Thyroid gland (tissue), 4 donors: ENCODE measurements around the gene GCFC2. TPM values are rescaled to one million over a fixed set of nuclear protein-coding genes. Genes with fewer than 3 reads are reported as not detected.
A peak's percentile ranks its signal among the peaks of the same experiment; 100 is the strongest.

Experiments
- DNase-seq, 2 donors: peaks; one replicate each; pipeline ENCODE4 v3.0.0-alpha.2; 2019
- H3K27ac ChIP-seq, 3 donors: fragments of 200-600 bp; sonication (generic); 1 replicate in 2 of 3; 2 replicates in 1 of 3; pipeline ENCODE4 v1.5.1; 2016 to 2019; ENCODE audit warnings: mild to moderate bottlenecking in 1 of 3, moderate library complexity in 1 of 3
- H3K27me3 ChIP-seq: fragments of 200-600 bp; sonication (generic); one replicate; pipeline ENCODE4 v1.5.1; 2019
- H3K36me3 ChIP-seq, 2 donors: fragments of 200-600 bp; sonication (generic); one replicate each; pipeline ENCODE4 v1.5.1; 2016 to 2019
- H3K4me1 ChIP-seq, 2 donors: fragments of 200-600 bp; sonication (generic); one replicate each; pipeline ENCODE4 v1.5.1; 2017 to 2019
- H3K4me3 ChIP-seq, 3 donors: fragments of 200-600 bp; sonication (generic); replicated peaks in 1 of 3; 1 replicate in 2 of 3; 2 replicates in 1 of 3; pipeline ENCODE4 v1.5.1; 2016; ENCODE audit warnings: mild to moderate bottlenecking in 1 of 3
- H3K9me3 ChIP-seq: fragments of 200-600 bp; sonication (generic); one replicate; pipeline ENCODE4 v1.5.1; 2017
- CTCF ChIP-seq, 6 experiments: fragments of 200-600 bp in 3 of 6; fragments of 450-650 bp in 3 of 6; sonication (generic) in 3 of 6; IDR thresholded peaks; one replicate each; pipeline ENCODE4 v1.5.1; 2016 to 2019; ENCODE audit warnings: antibody characterized with exemption in 6 of 6, mild to moderate bottlenecking in 2 of 6, inconsistent platforms in 1 of 6, moderate library complexity in 1 of 6
- POLR2A ChIP-seq, 2 donors: fragments of 450-650 bp; IDR thresholded peaks; one replicate each; pipeline ENCODE4 v1.6.1; 2017; ENCODE audit warnings: antibody characterized with exemption in 2 of 2, mild to moderate bottlenecking in 2 of 2, moderate library complexity in 1 of 2
- WGBS, 2 donors: methylation state at CpG; one replicate each; pipeline ENCODE4 v1.1.5; 2017; 5-methylcytosine and 5-hydroxymethylcytosine counted together
- intact Hi-C: fragments of 100-400 bp; cut with DNase I; formaldehyde crosslinking; loops from one replicate; pipeline ENCODE4 v1.15.1; 2023
- total RNA-seq, 4 donors: library from RNA; depleted of rRNA; stranded (reverse); fragments of >200 nt; gene quantifications; one replicate each; pipeline ENCODE4 v1.2.3, GENCODE V29; 2016

The GCFC2 gene
- total RNA-seq, 4 donors from 2014 or later, result 38.2 to 47.8 (median 43.0) TPM

GRCh38 chr2:75641587-75641986, 69.1 kb downstream of the GCFC2 start:
- no peaks in the 10 kb centered on the region for H3K27me3 ChIP-seq
- WGBS, 2 donors, result 31 to 33% methylated on average over 1 of the region's 1 CpG
- intact Hi-C loops, result no loop called here
- no peaks in the 10 kb centered on the region for H3K9me3 ChIP-seq
- DNase-seq, result peak; percentile 64 to 73
- peaks cover 15 to 18% of the 10 kb centered on the region in 2 donors for H3K4me1 ChIP-seq
- no peaks in the 10 kb centered on the region for H3K36me3 ChIP-seq
- no peak overlapping the region for H3K4me3 ChIP-seq
- TF ChIP-seq POLR2A (IDR thresholded peaks at IDR 0.05) (no peak), CTCF (IDR thresholded peaks at IDR 0.05) (no peak)
- peak overlapping the region; percentile 16 to 70 (median 39) for H3K27ac ChIP-seq

DNA sequence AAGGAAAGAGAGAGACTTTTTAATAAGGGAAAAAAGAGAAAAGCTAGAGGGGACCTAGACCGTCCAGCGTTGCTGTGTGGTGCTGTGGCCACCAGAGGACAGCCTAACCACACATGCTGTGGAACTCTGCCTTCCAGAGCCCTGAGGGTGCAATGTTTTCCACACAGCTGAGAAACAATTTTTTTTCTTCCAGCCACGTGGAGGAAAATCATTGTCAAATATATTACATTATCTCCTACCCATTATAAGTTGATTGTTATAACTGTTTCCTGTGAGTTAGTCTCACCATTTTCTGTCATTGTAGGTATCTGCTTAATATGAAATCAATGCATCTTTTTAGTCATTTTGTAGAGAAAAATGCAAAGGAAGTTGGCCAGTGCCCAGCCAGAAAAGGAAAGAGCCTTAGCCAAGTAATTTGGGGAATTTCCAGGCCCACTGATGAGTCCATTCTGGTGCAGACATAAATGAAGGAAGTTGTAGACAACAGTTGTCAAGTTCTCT, 70.0 kb downstream of the GCFC2 start:
- peak; percentile 73 to 79 for DNase-seq
- Histone ChIP-seq H3K27ac (peak overlapping the region in 2 of 3 donors; percentile 19 to 70), H3K4me3 (no peak overlapping the region), H3K36me3 (no peaks in the 10 kb centered on the region), H3K27me3 (no peaks in the 10 kb centered on the region), H3K9me3 (no peaks in the 10 kb centered on the region), H3K4me1 (peaks cover 11 to 14% of the 10 kb centered on the region in 2 donors)
- WGBS, 2 donors, result 0 to 1% methylated on average over 3 of the region's 3 CpGs
- intact Hi-C loops, result no loop called here
- TF ChIP-seq POLR2A (IDR thresholded peaks at IDR 0.05), result no peak
- TF ChIP-seq CTCF (IDR thresholded peaks at IDR 0.05), result peak; percentile 97 to 99 (median 98)

DNA sequence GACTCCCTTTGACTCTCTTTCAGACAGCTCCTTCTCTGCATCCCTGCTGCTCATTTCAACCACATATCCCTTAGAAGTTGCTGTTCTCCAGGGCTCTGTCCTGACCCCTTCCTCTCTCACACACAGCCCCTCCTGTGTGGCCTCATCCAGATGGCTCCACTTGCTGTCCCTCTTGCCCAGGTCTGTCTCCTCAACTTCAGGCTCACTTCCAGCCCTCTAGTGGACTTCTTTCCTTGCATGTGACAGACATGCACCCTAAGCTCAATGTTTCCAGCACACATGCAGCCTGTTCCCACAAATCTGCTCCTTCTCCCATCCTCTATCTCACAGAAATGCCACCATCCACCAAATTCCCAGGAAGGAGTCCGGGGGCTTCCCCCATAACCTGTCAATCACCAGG, 73.1 kb downstream of the GCFC2 start:
- WGBS, 2 donors, result 67 to 75% methylated on average over 1 of the region's 1 CpG
- no peaks in the 10 kb centered on the region for H3K27me3 ChIP-seq
- intact Hi-C loops, result no loop called here
- H3K4me3 ChIP-seq, result no peak overlapping the region
- H3K4me1 ChIP-seq, result peaks cover 21 to 22% of the 10 kb centered on the region in 2 donors
- H3K27ac ChIP-seq, result no peak overlapping the region
- no peaks in the 10 kb centered on the region for H3K36me3 ChIP-seq
- no peaks in the 10 kb centered on the region for H3K9me3 ChIP-seq
- TF ChIP-seq CTCF (IDR thresholded peaks at IDR 0.05) (no peak), POLR2A (IDR thresholded peaks at IDR 0.05) (no peak)
- no peak for DNase-seq

GRCh38 chr2:75634945-75635344, 75.8 kb downstream of the GCFC2 start:
- Histone ChIP-seq H3K4me1 (peaks cover 25 to 26% of the 10 kb centered on the region in 2 donors), H3K27ac (no peak overlapping the region), H3K4me3 (no peak overlapping the region), H3K27me3 (no peaks in the 10 kb centered on the region), H3K36me3 (no peaks in the 10 kb centered on the region), H3K9me3 (no peaks in the 10 kb centered on the region)
- no peak for DNase-seq
- WGBS, 2 donors, result 0 to 100% methylated on average over 1 of the region's 1 CpG
- intact Hi-C loops, result no loop called here
- no peak for TF ChIP-seq CTCF (IDR thresholded peaks at IDR 0.05)
- no peak for TF ChIP-seq POLR2A (IDR thresholded peaks at IDR 0.05)

DNA sequence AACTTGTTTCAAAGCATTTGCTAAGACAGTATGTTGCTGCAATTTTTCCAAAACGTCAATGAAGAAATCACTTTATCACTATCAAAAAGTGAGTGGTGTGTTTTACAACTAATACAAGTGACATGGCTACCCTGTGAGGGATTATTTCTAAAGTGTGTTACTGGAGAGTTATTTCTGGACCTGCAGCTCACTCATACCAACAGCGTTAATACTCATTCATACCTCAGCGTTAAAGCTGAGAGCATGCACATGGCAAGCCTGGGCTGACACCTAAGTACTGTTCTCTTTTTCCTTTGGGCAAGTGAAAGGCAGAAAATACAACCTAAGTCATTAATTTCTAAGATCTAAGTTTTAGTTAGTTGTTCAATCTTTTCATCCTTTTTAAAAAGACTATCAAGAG, 77.1 kb downstream of the GCFC2 start:
- Histone ChIP-seq H3K36me3 (no peaks in the 10 kb centered on the region), H3K9me3 (no peaks in the 10 kb centered on the region), H3K4me1 (peaks cover 25 to 26% of the 10 kb centered on the region in 2 donors), H3K4me3 (no peak overlapping the region), H3K27ac (peak overlapping the region in 2 of 3 donors; percentile 88 to 96), H3K27me3 (no peaks in the 10 kb centered on the region)
- no peak for DNase-seq
- no peak for TF ChIP-seq CTCF (IDR thresholded peaks at IDR 0.05)
- TF ChIP-seq POLR2A (IDR thresholded peaks at IDR 0.05), result no peak
- WGBS, 2 donors, result 52 to 68% methylated on average over 3 of the region's 3 CpGs
- intact Hi-C loops, result no loop called here
